ENCODE results near the gene PIPOX. TPM values are rescaled to one million over a fixed set of nuclear protein-coding genes. Genes with fewer than 3 reads are reported as not detected.

The PIPOX gene
- total and polyA plus RNA-seq, 9 of the 15 experiments (the other 6 are each of a cell fraction or from before 2014, with no cell fraction given): 0.15 to 2.2 (median 0.58) TPM; not detected in 2

GRCh38 chr17:29007860-29008455 is 35.0 kb upstream of the PIPOX start:
- H3K9me3 ChIP-seq (replicated peaks; ENCODE audit: control insufficient read depth, insufficient read depth, low read depth, low read length): no peaks in the 10 kb centered on the region
- WGBS (ENCODE audit: insufficient coverage, low coverage, missing lambda C conversion rate): 0% methylated on average over 2 of the region's 2 CpGs
- H2AFZ ChIP-seq (ENCODE audit: low read depth, low read length): no peak overlapping the region
- no peak for DNase-seq (ENCODE audit: extremely low read depth in 1 of 4, low spot score in 3 of 4)
- no peak for FAIRE-seq
- peaks cover 16% of the 10 kb centered on the region; the same call in 1 of the 2 replicates for H4K20me1 ChIP-seq (replicated peaks; ENCODE audit: control insufficient read depth, insufficient read depth, low read length)
- BruUV-seq (replicated peaks): no TSS peak
- no peak overlapping the region for H3K4me3 ChIP-seq
- no peaks in the 10 kb centered on the region for H3K79me2 ChIP-seq (ENCODE audit: control insufficient read depth, insufficient read depth, low read length)
- H3K36me3 ChIP-seq (ENCODE audit: control insufficient read depth, insufficient read depth, low read length): no peaks in the 10 kb centered on the region
- no peak overlapping the region for H3K27ac ChIP-seq (ENCODE audit: extremely low read depth, low read depth, low read length)
- CTCF ChIA-PET (ENCODE audit: low intra/inter-chr PET ratio): interaction anchor here (0.7 kb wide), 1 partner anchor 362 kb away, joined by 3 read pairs; no protein-coding TSS in a partner anchor
- H3K9me1 ChIP-seq (ENCODE audit: control insufficient read depth, insufficient read depth, low read length): peaks cover 2% of the 10 kb centered on the region
- intact Hi-C loops (cut with micrococcal nuclease): no loop called here
- no peak overlapping the region for H3K9ac ChIP-seq (ENCODE audit: insufficient read depth in 1 of 2, low read depth in 2 of 2, low read length in 2 of 2)
- POLR2A ChIA-PET: interaction anchor here (1.0 to 1.4 kb wide), 2 partner anchors 9 to 10 kb away, joined by 3 read pairs; no protein-coding TSS in a partner anchor
- in situ Hi-C loops (cut with MboI): no loop called here
- H3K4me2 ChIP-seq (ENCODE audit: insufficient read depth, low read length): no peak overlapping the region
- H3K27me3 ChIP-seq (ENCODE audit: control insufficient read depth in 2 of 2, insufficient read depth in 2 of 2, low read length in 2 of 2): peaks cover 19 to 36% of the 10 kb centered on the region in 2 experiments; a peak in 4 of 5 replicates
- peaks cover 0 to 12% of the 10 kb centered on the region in 2 experiments; a peak in 1 of 5 replicates for H3K4me1 ChIP-seq (replicated peaks in 1 of 2; ENCODE audit: control insufficient read depth in 2 of 2, insufficient read depth in 2 of 2, low read length in 2 of 2)
- ATAC-seq: no peak
- TF ChIP-seq NFXL1 (CRISPR knock-in tag; IDR thresholded peaks at IDR 0.05) (no peak), POLR2AphosphoS5 (IDR thresholded peaks at IDR 0.05; ENCODE audit: control insufficient read depth, insufficient read depth, low read depth, low read length) (no peak), BRF2 (IDR thresholded peaks at IDR 0.05; ENCODE audit: borderline replicate concordance, insufficient read depth, insufficient read length) (no peak), SMC3 (conservative IDR thresholded peaks at IDR 0.05; ENCODE audit: insufficient read depth, low read depth, low read length) (no peak), SIN3B (IDR thresholded peaks at IDR 0.05; ENCODE audit: low read depth) (no peak), NR0B1 (IDR thresholded peaks at IDR 0.05; ENCODE audit: partially characterized antibody) (no peak), DNMT1 (IDR thresholded peaks at IDR 0.05) (no peak), ZNF76 (CRISPR knock-in tag; IDR thresholded peaks at IDR 0.05; ENCODE audit: borderline replicate concordance) (no peak), ARHGAP35 (IDR thresholded peaks at IDR 0.05; ENCODE audit: partially characterized antibody) (no peak), ARID3A (IDR thresholded peaks at IDR 0.05; ENCODE audit: borderline replicate concordance, low read depth, low read length) (no peak), SMARCC2 (IDR thresholded peaks at IDR 0.05; ENCODE audit: low read depth) (no peak), SMARCA5 (IDR thresholded peaks at IDR 0.05) (no peak), CBX3 (IDR thresholded peaks at IDR 0.05; ENCODE audit: borderline replicate concordance in 1 of 2, low read length in 2 of 2) (no peak), KAT7 (CRISPR knock-in tag; IDR thresholded peaks at IDR 0.05; ENCODE audit: borderline replicate concordance) (no peak), NR1H2 (CRISPR knock-in tag; IDR thresholded peaks at IDR 0.05) (no peak), E2F5 (CRISPR knock-in tag; IDR thresholded peaks at IDR 0.05) (no peak)

All from K562 (cell line).